Nephron progenitor cell (in vitro differentiated cells): ENCODE data around the gene TTC8.

Experiments used
- DNase-seq: peaks from one replicate; pipeline ENCODE4 v3.0.0; 2021
- H3K27ac Mint-ChIP-seq: 2 replicates; pipeline ENCODE4 v1.8.0; 2021; ENCODE audit warnings: mild to moderate bottlenecking, moderate library complexity, mixed read lengths
- H3K27me3 Mint-ChIP-seq: 2 replicates; pipeline ENCODE4 v1.8.0; 2021; ENCODE audit warnings: mild to moderate bottlenecking, low read depth, mixed read lengths; ENCODE audit not compliant: poor library complexity
- H3K36me3 Mint-ChIP-seq: 2 replicates; pipeline ENCODE4 v1.8.0; 2021; ENCODE audit warnings: low read depth, mixed read lengths
- H3K4me1 Mint-ChIP-seq: 2 replicates; pipeline ENCODE4 v1.8.0; 2021; ENCODE audit warnings: mixed read lengths
- H3K4me3 Mint-ChIP-seq: 2 replicates; pipeline ENCODE4 v1.8.0; 2021; ENCODE audit warnings: mild to moderate bottlenecking, moderate library complexity, mixed read lengths
- H3K9me3 Mint-ChIP-seq: 2 replicates; pipeline ENCODE4 v1.8.0; 2021; ENCODE audit warnings: mild to moderate bottlenecking, moderate library complexity, mixed read lengths
- CTCF ChIP-seq: fragments of 200-600 bp; sonication (generic); IDR thresholded peaks from 2 replicates; pipeline ENCODE4 v1.5.0; 2021; ENCODE audit warnings: antibody characterized with exemption

TTC8 gene

DNA sequence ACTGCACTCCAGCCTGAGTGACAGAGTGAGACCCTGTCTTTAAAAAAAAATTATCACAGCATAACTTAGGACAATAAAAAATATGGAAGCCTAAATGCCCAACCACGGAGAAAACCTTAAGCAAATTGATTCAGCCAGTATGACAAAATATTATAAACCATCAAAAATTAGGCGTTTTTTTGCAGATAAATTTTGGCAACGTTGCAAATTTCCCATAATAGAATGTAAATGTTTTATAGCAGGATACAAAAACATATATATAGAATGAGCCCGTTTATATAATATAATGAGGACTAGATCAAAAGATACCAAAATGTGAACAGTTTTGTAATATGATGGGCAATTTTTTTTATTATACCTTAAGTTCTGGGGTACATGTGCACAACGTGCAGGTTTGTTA lies 24.9 kb upstream of the TTC8 start:
- Mint-ChIP-seq H3K27ac (no peak overlapping the region), H3K4me1 (no peaks in the 10 kb centered on the region), H3K9me3 (peaks cover 19% of the 10 kb centered on the region), H3K27me3 (peaks cover 39% of the 10 kb centered on the region), H3K36me3 (no peaks in the 10 kb centered on the region), H3K4me3 (no peak overlapping the region)
- no peak for DNase-seq
- no peak for TF ChIP-seq CTCF

GRCh38 chr14:88802596-88802995 lies 21.9 kb upstream of the TTC8 start:
- H3K4me1 Mint-ChIP-seq = no peaks in the 10 kb centered on the region
- no peak overlapping the region for H3K4me3 Mint-ChIP-seq
- DNase-seq = no peak
- H3K27ac Mint-ChIP-seq = no peak overlapping the region
- peaks cover 43% of the 10 kb centered on the region for H3K9me3 Mint-ChIP-seq
- no peak for TF ChIP-seq CTCF
- H3K36me3 Mint-ChIP-seq = peaks cover 5% of the 10 kb centered on the region
- H3K27me3 Mint-ChIP-seq = peaks cover 23% of the 10 kb centered on the region

DNA sequence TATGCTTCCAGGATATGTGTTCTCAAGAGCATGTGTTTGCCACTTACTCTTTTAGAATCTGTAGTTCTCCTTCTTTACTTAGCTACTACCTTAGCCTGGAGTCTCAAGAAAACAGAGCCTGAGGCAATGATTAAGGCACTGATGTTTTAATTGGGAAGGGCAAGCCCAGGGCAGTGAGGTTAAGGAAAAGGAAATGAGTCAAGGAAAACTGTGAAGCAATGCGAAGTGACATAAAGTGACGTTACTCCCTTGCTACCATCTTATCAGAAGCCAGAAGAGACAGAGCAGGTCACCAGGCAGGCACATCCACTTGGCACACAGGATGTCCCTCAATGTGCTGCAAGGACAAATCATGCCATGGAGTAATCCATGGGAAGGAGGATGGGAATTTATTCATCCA lies 20.4 kb upstream of the TTC8 start:
- Mint-ChIP-seq H3K27ac (no peak overlapping the region), H3K4me3 (no peak overlapping the region), H3K36me3 (peaks cover 5% of the 10 kb centered on the region), H3K27me3 (peaks cover 13% of the 10 kb centered on the region), H3K9me3 (peaks cover 54% of the 10 kb centered on the region), H3K4me1 (no peaks in the 10 kb centered on the region)
- no peak for DNase-seq
- TF ChIP-seq CTCF = no peak

DNA sequence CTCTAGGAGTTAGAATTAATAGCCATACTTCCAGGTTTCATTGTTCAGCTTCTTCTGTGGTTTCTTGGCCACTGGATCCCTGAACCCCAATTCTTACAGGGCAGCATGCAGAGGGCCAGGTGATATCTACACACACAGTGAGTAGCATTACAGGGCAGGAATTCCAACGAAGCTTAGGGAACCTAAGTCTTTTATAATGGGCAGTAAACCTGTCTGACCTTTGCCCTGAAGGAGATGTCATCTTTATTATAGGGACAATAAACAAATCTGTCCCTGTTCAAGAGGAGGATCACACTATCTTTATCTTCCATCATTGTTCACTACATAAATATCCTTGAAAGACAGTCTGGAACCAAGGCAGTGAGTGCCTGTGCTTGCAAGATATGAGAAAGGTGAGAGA lies 20.0 kb upstream of the TTC8 start:
- no peak for TF ChIP-seq CTCF
- Mint-ChIP-seq H3K9me3 (peaks cover 58% of the 10 kb centered on the region), H3K4me1 (no peaks in the 10 kb centered on the region), H3K4me3 (no peak overlapping the region), H3K27me3 (peaks cover 9% of the 10 kb centered on the region), H3K36me3 (peaks cover 5% of the 10 kb centered on the region), H3K27ac (no peak overlapping the region)
- no peak for DNase-seq

DNA sequence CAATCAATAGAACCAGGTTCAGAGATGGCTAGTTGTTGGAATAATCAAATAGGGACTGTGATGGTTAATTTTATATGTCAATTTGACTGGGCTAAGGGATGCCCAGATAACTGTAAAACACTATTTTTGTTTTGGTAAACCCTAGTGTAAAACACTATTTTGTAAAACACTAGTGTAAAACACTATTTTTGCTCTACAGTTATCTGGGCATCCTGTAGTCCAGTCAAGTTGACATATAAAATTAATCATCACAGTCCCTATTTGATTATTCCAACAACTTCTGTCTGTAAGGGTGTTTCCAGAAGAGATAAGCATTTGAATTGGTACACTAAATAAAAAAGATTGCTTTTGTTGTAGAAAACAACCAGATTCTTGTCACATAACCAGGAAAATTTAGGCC lies 16.1 kb upstream of the TTC8 start:
- Mint-ChIP-seq H3K4me3 (no peak overlapping the region), H3K27ac (no peak overlapping the region), H3K27me3 (peaks cover 12% of the 10 kb centered on the region), H3K9me3 (peaks cover 57% of the 10 kb centered on the region), H3K4me1 (no peaks in the 10 kb centered on the region), H3K36me3 (peaks cover 5% of the 10 kb centered on the region)
- no peak for TF ChIP-seq CTCF
- DNase-seq = no peak

- no peak overlapping the region for H3K4me3 Mint-ChIP-seq
- DNase-seq = no peak
- peaks cover 28% of the 10 kb centered on the region for H3K27me3 Mint-ChIP-seq
Measured at GRCh38 chr14:88815980-88816379, 8.5 kb upstream of the TTC8 start.

More at GRCh38 chr14:88815980-88816379, 8.5 kb upstream of the TTC8 start:
- Mint-ChIP-seq H3K9me3 (no peaks in the 10 kb centered on the region), H3K36me3 (no peaks in the 10 kb centered on the region), H3K4me1 (peaks cover 14% of the 10 kb centered on the region), H3K27ac (no peak overlapping the region)
- TF ChIP-seq CTCF = no peak
